ENCODE results near the gene PIEZO1.

The PIEZO1 gene

GRCh38 chr16:88697831-88698615 is 87.0 kb downstream of the PIEZO1 start:
- no peak for DNase-seq

GRCh38 chr16:88697116-88697830 is 87.7 kb downstream of the PIEZO1 start:
- DNase-seq = no peak

- no peak for DNase-seq
These were observed 88.6 kb downstream of the PIEZO1 start for GRCh38 chr16:88696441-88696840.

- no peak for DNase-seq
These were observed 89.3 kb downstream of the PIEZO1 start for GRCh38 chr16:88695753-88696152.

GRCh38 chr16:88695218-88695617 is 89.8 kb downstream of the PIEZO1 start:
- DNase-seq = no peak

- no peak for DNase-seq
These were observed 90.6 kb downstream of the PIEZO1 start for GRCh38 chr16:88694221-88695087.

- no peak for DNase-seq
These were observed 91.4 kb downstream of the PIEZO1 start for GRCh38 chr16:88693420-88694177.

- DNase-seq = no peak
These were observed 92.2 kb downstream of the PIEZO1 start for GRCh38 chr16:88692861-88693260.

GRCh38 chr16:88691924-88692560 is 93.0 kb downstream of the PIEZO1 start:
- no peak for DNase-seq

- DNase-seq = no peak
These were observed 93.7 kb downstream of the PIEZO1 start for GRCh38 chr16:88691129-88691813.

- DNase-seq = no peak
These were observed 94.5 kb downstream of the PIEZO1 start for GRCh38 chr16:88690341-88691128.

GRCh38 chr16:88688013-88688778 is 96.8 kb downstream of the PIEZO1 start:
- DNase-seq = no peak

GRCh38 chr16:88687676-88688012 is 97.4 kb downstream of the PIEZO1 start:
- no peak for DNase-seq

GRCh38 chr16:88687254-88687576 is 97.8 kb downstream of the PIEZO1 start:
- DNase-seq = no peak

GRCh38 chr16:88686439-88687253 is 98.4 kb downstream of the PIEZO1 start, which contains the start of gene SNAI3:
TSS of gene SNAI3 (minus strand) at chr16:88686507. CDS start at chr16:88686406, 101 bp downstream.
- DNase-seq = peak; percentile 83

GRCh38 chr16:88686062-88686438 is 99.0 kb downstream of the PIEZO1 start:
- DNase-seq = no peak

GRCh38 chr16:88685156-88686061 is 99.6 kb downstream of the PIEZO1 start:
- DNase-seq = peak; percentile 71

GRCh38 chr16:88684569-88685155 is 100.4 kb downstream of the PIEZO1 start:
- DNase-seq = no peak
